NCI-H345 treated with DMSO at 0.1 percent for 48 hours (cell line): ENCODE results near the gene MYDGF.
"Not testable (repeated sequence)": the region's sequence is repeated elsewhere in the genome, so short reads cannot be mapped to it uniquely, and the experiment has no call there.

Experiments
- DNase-seq: peaks from one replicate; lab custom pipeline; 2025; ENCODE audit not compliant: unreplicated experiment; lab: John Stamatoyannopoulos, UW

Gene MYDGF

DNA sequence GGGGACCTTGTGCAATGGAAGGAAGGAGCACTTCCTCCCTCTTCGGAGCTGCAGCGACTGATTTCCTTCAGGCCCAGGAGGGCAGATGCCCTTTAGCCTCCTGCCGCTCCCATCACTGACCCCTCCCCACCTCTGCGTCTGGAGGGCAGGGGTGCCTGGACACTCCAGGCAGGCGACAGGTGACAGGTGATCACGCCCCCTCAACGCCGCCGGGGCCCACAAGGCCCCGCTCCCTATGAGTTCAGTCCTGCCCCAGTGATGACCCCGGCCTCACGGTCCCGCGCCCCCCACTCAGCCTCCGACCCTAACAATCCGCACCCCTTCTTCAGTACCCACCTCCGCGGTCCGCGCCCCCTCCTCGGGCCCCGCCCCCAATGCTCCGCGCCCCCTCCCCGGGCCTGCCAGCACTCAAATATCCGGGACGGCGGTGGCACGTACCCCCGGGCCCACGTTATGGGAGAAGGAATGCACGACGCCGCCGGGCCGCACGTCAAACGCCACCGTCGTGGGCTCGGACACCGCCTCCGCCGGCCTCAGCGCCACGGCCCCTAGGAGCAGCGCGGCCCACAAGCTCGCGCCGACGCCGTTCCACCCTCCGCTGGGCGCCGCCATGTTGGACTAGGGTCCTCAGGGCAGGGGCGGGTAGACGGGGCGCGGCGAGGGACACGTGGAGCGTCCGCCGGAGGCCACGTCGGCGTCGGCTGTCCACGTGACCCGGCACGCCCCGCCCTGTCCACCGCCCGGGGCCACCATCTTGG, at the start of gene MYDGF:
Gene MYDGF (minus strand): TSS at position 620 of the 758 bp plus-strand sequence. CDS start 8 bp downstream, at position 612.
- DNase-seq, result peak; percentile 63

DNA sequence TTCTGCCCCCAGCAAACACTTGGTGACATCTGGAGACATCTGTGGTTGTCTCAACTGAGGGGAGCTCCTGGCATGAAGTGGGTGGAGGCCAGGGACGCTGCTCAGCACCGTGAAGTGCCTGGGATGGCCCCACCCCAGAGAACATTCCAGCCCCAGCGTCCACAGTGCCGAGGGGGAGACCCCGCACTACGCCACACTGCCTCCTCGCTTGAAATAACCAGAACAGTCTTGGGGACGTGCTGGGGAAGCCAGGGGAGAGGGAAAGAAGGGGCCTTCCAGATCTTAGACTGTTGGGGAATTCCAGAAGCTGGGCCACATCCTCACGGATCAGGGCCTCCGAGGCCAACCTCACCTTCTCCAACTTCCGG, 49.3 kb upstream of the MYDGF start:
- DNase-seq, result no peak

DNA sequence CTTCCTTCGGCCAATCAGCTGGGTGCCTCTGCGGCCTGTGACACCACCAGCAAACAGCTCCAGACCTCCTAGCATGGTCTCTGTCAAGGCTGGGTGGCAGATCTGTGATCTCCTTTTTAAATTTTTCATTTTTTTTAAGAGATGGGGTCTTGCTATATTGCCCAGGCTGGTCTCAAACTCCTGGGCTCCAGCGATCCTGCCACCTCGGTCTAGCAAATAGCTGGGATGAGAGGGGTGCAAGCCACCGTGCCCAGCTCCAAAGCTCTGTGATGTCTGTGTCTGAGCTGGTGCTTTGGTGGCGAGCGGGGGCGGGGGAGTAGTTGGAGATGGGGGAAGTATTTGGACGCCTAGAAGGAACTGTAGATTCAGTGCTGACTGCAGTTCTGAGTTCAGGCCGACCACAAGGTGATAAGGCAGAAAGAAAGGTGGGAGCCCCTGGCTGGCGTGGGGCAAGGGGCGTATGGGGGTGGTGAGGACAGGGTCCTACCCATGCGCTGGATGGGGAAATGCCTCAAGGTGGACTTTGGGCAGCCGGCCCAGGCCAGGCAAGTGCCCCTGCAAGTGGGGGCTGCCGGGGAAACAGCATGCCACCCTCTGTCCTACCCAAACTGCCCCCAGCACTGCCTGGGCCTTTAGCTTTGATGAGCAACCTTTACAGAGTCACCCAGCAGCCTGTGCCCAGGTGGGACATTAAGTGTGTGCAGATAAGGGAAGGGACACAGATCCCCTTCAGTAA, 48.0 kb upstream of the MYDGF start:
- no peak for DNase-seq

DNA sequence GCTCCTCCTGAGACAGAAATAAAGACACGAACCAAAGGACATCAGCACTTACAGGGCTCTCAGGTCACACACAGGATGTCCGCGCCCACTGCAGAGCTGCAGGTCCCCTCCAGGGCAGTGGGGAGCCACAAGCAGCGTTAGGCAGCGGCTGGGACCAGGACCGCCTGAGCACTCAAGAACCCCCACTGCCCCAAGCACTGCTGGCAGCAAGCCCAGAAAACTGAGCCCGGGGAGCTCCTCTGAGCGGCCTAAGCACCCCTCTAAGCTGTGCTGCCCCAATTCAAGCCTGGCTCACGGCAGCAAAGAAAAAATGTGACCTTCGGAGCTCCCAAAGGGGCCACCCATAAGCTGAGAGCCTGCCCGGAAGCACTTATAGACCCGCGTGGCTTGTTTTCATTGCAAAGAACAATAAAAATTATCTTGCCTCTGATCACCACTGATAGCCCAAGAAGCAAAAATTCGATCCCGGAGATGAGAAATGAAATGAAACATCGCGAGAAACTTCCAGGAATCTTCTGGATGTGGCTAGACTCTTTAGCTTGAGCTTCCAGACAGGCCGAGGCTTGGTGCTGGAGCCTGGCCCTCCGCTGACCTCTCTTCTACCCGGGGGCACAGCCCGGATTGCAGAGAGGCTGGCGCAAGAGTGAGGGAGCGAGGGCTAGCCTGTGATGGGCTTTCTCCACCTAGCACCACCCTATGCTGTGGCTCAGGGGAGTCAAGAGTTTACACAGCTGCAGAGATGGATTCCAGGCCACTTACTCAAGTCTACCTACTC, 47.2 kb upstream of the MYDGF start:
- no peak for DNase-seq

DNA sequence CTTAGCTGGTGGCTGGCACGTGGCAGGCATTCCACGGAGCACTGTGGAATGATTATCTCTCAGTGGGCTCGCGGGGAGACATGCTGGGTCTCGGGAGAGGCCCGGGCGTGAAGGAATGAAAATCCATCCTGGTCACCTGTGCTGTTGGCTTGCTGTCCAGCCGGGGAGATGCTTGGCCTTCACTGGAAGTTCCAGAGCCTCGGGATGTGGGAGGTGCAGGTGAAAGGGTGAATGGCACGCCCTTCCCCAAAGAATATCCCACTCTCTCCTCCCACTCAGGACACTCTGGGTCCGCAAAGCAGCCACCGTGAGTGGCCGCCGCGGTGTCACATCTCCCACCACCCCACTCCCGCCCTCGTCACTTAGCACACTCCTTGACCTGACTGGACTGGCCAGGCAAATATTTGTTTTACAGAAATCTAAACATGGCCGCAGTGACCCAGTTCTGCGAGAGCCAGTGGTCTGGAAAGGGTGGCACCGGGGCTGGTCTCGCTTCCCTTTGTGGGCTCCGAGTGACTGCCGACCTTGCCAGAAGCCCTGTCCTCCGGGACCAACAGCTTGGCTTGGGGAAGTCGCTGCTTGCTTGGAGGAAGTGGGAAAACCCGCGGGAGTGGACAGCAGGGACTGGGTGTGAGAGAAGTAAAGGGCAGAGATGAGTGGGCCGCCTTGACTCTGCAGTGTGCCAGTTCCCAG, 45.5 kb upstream of the MYDGF start:
- DNase-seq, result no peak

DNA sequence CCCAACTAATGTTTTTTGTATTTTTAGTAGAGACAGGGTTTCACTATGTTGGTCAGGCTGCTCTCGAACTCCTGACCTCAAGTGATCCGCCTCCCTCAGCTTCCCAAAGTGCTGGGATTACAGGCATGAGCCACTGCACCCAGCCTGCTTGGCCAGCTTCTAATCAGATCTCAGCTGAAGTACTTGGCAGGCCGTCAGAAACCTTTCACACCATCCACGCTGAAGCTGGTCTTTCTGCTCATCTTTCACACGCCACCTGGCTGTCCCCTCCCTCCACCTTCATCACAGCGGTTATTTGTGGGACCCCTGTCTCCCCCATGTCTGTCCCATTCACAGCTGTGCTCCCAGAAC, 45.0 kb upstream of the MYDGF start:
- DNase-seq, result not testable (repeated sequence)

DNA sequence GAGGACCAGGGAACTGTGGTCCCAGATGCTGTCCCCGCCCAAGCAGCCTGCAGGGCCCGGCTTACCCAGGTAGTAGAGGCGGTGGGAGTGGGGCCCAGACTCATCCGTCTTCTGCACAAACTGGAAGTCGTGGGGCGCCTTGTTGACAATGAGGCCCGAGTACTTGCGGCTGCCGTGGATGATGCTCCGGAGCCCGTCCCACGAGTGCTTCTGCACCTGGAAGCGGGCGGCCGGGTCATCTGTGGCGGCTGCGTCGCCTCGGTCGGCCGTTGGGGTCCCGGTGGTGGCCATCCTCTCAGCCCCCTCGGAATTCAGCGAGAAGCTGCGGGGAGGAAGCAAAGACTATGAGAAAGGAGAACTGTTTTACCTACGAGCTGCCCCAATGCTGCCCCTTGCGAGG, 43.9 kb upstream of the MYDGF start:
- DNase-seq, result no peak

DNA sequence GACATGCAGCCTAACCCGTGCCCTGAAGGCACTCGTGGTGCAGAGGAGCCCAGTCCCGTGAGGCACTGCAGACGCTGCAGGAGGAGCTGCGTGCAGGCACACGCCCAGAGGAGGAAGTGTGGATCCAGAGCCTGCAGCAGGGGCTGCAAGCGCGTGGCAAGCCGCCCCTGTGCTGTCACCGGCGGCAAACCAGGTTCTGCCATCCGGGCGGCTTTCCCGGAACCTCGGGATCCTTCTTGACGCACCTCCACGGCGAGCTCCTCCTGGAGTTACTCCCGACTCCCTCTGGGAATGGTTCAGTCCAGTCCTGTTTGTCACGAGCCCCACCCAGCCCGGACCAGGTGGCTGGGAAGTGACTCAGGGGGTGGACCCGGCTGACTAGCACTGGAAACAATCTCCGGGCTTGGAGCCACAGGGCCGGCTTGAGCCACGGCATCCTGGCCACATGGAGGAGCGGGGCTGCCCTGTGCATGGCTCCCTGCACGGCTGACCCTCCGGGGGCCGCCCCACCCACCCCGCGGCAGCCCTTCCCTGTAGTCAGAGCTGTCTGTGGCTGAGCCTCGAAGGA, 43.3 kb upstream of the MYDGF start:
- no peak for DNase-seq

DNA sequence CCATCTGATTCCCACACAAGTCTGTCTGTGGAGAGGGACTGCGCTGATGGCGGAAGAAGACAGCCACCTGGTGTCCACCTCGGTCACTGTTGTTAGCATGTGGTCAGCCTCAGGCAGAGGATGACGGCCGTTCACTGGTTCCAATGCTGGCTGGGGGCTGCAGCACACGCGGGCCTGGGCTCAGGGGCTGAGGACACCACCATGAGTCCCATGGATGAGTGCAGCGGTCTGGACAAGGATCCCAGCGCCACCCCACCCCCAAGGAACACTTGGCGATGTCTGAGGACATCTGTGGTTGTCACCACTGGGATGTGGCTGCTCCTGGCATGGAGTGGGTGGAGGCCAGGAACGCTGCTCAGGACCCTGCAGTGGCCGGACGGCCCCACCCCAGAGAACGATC, 42.6 kb upstream of the MYDGF start:
- DNase-seq, result no peak

DNA sequence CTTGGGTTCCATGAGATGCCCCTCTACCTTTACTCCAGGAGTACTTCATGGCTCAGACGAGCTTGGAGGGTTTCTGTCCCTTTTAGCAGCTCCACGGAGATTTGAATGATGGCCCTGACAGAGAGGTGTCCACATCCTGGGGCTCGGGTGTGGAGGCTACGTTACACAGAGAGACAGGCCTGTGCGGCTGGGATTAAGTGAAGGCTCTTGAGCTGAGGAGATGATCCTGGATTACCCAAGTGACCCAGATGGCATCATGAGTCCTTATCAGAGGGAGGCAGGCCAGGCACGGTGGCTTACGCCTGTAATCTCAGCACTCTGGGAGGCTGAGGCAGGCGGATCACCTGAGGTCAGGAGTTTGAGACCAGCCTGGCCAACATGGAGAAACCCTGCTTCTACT, 41.1 kb upstream of the MYDGF start:
- no peak for DNase-seq

DNA sequence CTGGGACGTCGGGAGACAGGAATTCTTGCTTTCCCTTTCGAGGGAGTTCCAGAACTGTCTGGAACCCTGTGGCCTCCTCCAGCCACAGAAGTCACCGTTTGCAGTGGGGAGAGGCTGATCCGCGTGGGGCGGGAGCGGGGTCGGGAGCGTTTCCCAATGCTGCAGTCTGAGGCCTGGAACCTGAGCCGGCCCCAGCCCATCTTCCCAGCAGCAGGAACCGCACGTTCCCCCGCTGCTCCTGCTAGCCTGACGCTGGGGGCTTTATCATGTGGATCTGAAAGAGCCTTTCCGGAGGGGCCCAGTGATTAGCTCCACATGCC, 40.1 kb upstream of the MYDGF start:
- no peak for DNase-seq

DNA sequence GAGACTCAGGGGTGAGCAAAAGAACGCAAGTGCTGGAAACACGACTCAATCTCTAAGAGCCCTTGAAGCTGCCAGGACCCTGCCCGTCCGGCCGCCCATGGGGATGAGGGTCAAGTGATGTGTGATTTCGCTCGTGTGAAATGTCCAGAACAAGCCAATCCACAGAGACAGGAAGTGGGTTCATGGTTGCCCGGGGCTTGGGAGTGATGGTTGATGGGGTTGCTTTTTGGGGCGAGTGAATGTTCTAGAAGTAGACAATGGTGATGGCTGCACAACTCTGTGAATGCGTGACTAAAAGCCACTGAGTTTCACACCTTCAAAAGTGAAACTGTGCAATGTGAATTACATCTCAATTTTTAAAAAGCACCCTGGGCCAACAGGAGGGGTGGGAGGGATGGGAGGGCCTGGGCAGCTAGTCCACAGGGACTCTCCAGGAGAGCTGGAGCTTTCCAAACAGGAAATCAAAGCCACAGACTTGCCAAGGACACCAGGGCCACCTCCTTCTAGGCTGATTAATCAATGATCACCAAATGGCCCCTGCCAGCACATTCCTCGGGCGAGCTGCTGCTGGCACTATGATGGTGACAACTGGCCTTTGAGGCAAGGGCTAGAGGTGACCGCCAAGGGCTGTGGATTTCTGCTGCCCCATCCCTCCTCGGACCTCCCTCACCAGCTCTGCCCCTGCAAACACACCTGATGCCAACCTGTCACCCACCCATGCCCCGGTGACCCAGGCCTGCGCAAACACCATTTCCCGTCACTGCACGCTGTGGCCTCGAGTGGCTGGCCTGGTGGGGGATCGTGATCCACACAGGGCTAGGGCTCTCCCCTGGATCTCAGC, 39.5 kb upstream of the MYDGF start:
- no peak for DNase-seq

DNA sequence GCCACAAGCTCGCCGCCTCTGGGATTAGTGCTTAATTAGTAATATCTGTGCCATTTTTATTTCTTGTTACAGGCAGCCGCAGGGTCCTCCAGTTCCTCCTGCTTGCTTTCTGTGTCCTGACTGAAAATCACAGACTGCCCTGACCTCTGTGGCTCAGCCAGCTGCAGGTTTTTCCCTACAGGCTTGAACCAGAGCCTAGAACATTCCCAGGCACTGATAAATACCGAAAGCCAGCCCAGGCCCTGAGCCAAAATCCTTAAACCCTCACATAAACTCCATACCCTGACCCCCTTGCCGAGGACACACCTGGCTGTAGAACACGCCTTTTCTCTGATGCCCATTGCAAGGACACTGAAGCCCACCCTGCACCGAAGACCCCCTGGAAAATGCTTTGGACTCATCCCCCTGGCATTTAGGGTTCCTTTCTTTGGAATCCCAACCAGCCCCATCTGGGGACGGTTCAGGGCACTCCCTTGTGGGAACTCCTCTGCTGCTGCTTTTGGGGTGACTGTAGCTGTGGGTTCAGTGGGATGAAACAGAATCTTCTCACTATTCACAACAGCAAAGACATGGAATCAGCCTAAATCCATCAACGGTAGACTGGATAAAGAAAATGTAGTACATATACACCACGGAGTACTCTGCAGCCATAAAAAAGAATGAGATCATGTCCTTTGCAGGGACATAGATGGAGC, 38.0 kb upstream of the MYDGF start:
- no peak for DNase-seq

DNA sequence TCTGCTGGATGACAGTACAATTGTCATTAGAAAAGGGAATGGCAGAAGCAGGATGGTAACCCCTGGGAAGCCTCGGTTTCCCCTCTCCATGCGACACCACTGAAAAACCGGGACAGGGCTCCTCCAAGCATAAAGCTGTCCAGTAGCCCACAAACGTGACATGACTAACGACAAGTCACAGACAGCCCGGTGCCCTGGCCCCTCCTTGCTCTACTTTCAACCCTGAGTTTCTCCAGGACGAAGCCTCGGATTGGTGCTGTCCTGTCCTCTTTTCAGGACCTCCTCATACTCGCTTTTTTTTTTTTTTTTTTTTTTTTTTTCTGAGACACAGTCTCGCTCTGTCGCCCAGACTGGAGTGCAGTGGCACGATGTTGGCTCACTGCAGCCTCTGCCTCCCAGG, 37.2 kb upstream of the MYDGF start:
- no peak for DNase-seq

DNA sequence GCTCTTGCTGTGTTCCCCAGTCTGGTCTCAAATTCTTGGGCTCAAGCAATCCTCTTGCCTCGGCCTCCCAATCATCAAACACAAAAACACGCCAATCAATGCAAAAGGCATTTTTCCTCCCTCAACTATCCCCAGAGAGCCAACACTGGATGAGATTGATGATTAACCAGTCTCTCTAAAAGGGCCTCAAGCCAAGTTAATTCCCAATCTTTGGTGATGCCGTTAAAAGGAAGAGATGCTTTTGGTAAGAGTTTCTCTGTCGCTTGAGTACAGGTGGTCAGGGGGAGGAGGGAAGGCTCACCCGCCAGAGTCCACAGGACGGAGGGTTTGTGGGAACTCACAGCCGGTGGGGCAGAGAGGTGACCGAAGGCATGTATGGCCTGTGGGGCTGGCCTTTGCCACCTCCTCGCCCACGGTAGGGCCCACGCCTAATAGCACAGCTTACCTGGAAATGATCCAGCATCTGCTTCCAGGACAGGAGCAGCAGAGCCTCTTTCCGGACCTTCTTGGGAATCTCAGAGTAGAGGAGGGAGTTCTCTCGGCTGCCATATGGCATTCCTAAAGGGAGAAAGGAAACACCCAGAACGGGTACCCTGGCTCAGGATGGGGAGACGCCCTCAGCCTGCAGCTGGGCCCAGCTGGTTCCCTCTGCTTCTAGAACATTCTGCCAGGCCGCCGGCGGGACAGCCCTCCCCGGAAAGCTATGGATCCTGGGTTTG, 35.4 kb upstream of the MYDGF start:
- no peak for DNase-seq

DNA sequence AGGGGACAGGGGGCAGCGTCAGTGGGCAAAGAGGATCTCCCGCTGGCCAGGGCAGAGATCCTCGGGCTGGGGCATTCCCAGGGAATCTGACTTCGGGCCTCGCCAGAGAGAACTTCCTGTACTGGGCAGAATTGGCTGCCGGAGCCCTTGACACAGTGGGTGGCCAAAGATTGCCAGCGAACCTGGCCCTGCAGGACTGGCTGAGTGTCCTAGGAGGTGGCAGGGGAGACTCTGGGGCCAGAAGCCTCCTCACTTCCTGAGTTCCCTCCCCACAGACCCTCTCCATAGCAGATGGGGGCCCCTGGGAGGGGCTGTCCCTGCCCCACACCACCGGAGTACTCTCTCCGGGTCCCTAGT, 34.2 kb upstream of the MYDGF start:
- DNase-seq, result no peak

DNA sequence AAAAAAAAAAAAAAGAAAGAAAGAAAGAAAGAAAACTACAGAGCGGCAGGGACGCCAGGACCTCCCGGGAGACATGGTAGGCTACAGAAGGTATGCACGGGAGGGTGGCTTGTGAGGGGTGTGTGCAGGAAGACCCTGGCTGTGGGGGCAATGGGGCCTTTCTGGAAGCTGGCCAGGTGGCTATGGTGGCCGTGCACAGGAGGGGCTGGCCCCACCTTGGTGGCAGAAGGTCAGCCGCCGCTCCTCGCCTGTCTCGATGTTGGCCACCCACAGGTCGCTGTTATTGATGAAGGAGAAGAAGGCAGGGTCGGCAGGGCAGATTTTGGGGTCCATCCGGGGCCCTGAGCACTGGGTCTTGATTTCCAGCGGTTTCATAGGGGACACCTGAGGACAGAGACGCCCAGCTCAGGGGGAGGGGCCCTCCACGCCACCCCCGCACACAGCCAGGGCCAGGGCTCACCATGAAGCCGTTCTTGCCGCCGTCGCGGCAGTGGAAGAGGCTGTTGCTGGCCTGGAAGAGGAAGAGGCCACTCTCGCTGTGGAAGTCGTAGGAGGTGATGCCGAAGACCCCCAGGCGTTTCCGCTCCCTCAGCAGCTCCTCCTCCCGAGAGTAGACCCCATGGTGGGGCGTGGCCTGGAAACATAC, 33.7 kb upstream of the MYDGF start:
- DNase-seq, result no peak

DNA sequence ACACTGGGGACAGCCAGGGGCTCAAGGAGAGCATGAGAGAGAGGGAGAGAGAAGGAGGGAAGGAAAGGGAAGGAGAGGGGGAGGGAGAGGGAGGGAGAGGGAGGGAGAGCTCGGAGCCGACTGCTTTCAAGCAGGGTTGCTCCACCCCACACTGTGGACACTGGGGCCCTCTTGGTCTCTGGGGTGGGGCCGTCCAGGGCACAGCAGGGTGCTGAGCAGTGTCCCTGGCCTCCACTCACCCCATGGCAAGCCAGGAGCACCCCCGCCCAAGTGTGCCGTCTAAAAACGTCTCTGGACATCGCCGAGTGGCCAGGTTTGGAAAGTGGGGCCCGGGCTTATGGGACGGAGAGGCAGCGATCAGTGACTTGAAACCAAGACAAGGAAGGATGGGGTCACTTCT, 32.6 kb upstream of the MYDGF start:
- DNase-seq, result no peak

DNA sequence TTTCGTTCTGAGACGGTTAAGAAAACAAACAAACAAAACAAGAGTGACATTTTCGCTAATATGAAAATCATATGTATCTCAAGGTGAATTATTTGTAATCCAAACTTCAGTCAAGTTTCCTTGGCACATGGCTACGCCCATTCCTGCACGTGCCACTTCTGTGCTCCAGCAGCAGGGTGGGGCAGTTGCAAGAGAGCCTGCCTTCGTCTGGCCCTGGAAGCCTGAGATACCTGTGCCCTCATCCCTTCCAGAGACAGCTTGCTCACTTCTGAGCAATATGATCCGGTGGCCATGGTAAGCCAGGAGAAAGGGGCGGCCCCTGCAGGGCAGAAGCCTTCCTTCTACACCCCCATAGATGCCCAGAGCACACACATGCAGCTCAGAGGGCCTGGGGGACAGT, 31.4 kb upstream of the MYDGF start:
- DNase-seq, result no peak
